COLO668 (cell line): ENCODE data around the gene SERBP1.
"Not testable (repeated sequence)": the region's sequence is repeated elsewhere in the genome, so short reads cannot be mapped to it uniquely, and the experiment has no call there.

Experiments
- DNase-seq: peaks from one replicate; lab custom pipeline; 2025; ENCODE audit not compliant: unreplicated experiment; lab: John Stamatoyannopoulos, UW

SERBP1 gene

GRCh38 chr1:67430358-67431155, at the start of gene SERBP1:
SERBP1 (minus strand) TSS chr1:67430402; CDS start chr1:67430300, 102 bp downstream.
- DNase-seq: peak; percentile 100

GRCh38 chr1:67479146-67479891, 49.1 kb upstream of the SERBP1 start:
- no peak for DNase-seq

- DNase-seq: no peak
Observed at GRCh38 chr1:67476906-67477305, 46.7 kb upstream of the SERBP1 start.

GRCh38 chr1:67476006-67476482, 45.8 kb upstream of the SERBP1 start:
- DNase-seq: no peak

GRCh38 chr1:67472056-67472455, 41.9 kb upstream of the SERBP1 start:
- DNase-seq: no peak

GRCh38 chr1:67469431-67469830, 39.2 kb upstream of the SERBP1 start:
- DNase-seq: no peak

GRCh38 chr1:67468066-67468718, 38.0 kb upstream of the SERBP1 start:
- DNase-seq: no peak

- DNase-seq: no peak
Observed at GRCh38 chr1:67465375-67465774, 35.2 kb upstream of the SERBP1 start.

- no peak for DNase-seq
Observed at GRCh38 chr1:67464746-67465145, 34.5 kb upstream of the SERBP1 start.

- DNase-seq: no peak
Observed at GRCh38 chr1:67464058-67464457, 33.9 kb upstream of the SERBP1 start.

GRCh38 chr1:67463298-67463955, 33.2 kb upstream of the SERBP1 start:
- DNase-seq: no peak

- DNase-seq: no peak
Observed at GRCh38 chr1:67460676-67461500, 30.7 kb upstream of the SERBP1 start.

GRCh38 chr1:67459068-67459467, 28.9 kb upstream of the SERBP1 start:
- DNase-seq: no peak

- DNase-seq: no peak
Observed at GRCh38 chr1:67458663-67459062, 28.5 kb upstream of the SERBP1 start.

- no peak for DNase-seq
Observed at GRCh38 chr1:67457247-67457646, 27.0 kb upstream of the SERBP1 start.

GRCh38 chr1:67451815-67452214, 21.6 kb upstream of the SERBP1 start:
- DNase-seq: no peak

- DNase-seq: no peak
Observed at GRCh38 chr1:67451356-67451755, 21.2 kb upstream of the SERBP1 start.

- no peak for DNase-seq
Observed at GRCh38 chr1:67446893-67447292, 16.7 kb upstream of the SERBP1 start.

GRCh38 chr1:67446014-67446413, 15.8 kb upstream of the SERBP1 start:
- not testable (repeated sequence) for DNase-seq

GRCh38 chr1:67441739-67442281, 11.6 kb upstream of the SERBP1 start:
- DNase-seq: no peak
